Fibroblast of lung (primary cell): ENCODE results near the gene MROH2B. TPM values are rescaled to one million over a fixed set of nuclear protein-coding genes. Genes with fewer than 3 reads are reported as not detected.

ENCODE experiments used
- DNase-seq, 2 donors: peaks; one replicate each; pipeline versions ENCODE4 v3.0.0 to v3.0.0-alpha.2; 2010; ENCODE audit warnings: low read depth in 2 of 2
- H2AFZ ChIP-seq: 2 replicates; pipeline ENCODE4 v1.5.1; 2012; ENCODE audit warnings: low read length, control low read depth, inconsistent platforms
- H3K27ac ChIP-seq: 2 replicates; pipeline ENCODE4 v1.5.1; 2011; ENCODE audit warnings: low read length, control low read depth; ENCODE audit not compliant: insufficient read depth
- H3K27me3 ChIP-seq: 2 replicates; pipeline ENCODE4 v1.5.1; 2011; ENCODE audit warnings: mild to moderate bottlenecking, low read length; ENCODE audit not compliant: control insufficient read depth, insufficient read depth
- H3K36me3 ChIP-seq: 2 replicates; pipeline ENCODE4 v1.5.1; 2011; ENCODE audit warnings: low read length; ENCODE audit not compliant: control insufficient read depth, insufficient read depth
- H3K4me1 ChIP-seq: 2 replicates; pipeline ENCODE4 v1.5.1; 2011; ENCODE audit warnings: low read length; ENCODE audit not compliant: control insufficient read depth, insufficient read depth; ENCODE audit errors: extremely low read depth
- H3K4me2 ChIP-seq: 2 replicates; pipeline ENCODE4 v1.5.1; 2011; ENCODE audit warnings: low read length, control low read depth; ENCODE audit not compliant: insufficient read depth; ENCODE audit errors: extremely low read depth
- H3K4me3 ChIP-seq, 4 experiments: fragments of 200-600 bp in 1 of 4; sonication (generic) in 1 of 4; replicated peaks in 1 of 4; 2 replicates each; pipeline ENCODE4 v1.5.1; 2011 to 2016; ENCODE audit warnings: low read length in 4 of 4, low read depth in 3 of 4, mild to moderate bottlenecking in 3 of 4, control low read depth in 2 of 4, inconsistent platforms in 1 of 4, mixed read lengths in 1 of 4; ENCODE audit not compliant: insufficient read depth in 1 of 4; ENCODE audit errors: control extremely low read depth in 1 of 4
- H3K79me2 ChIP-seq: 2 replicates; pipeline ENCODE4 v1.5.1; 2012; ENCODE audit warnings: mild to moderate bottlenecking, low read length, inconsistent platforms; ENCODE audit not compliant: control insufficient read depth, insufficient read depth
- H3K9ac ChIP-seq: 2 replicates; pipeline ENCODE4 v1.5.1; 2011; ENCODE audit warnings: mild to moderate bottlenecking, low read length, control low read depth; ENCODE audit not compliant: insufficient read depth
- H3K9me3 ChIP-seq: 2 replicates; pipeline ENCODE4 v1.5.1; 2012; ENCODE audit warnings: low read depth, low read length; ENCODE audit not compliant: control insufficient read depth, insufficient read depth
- H4K20me1 ChIP-seq: 2 replicates; pipeline ENCODE4 v1.5.1; 2011; ENCODE audit warnings: low read length; ENCODE audit not compliant: control insufficient read depth, insufficient read depth; ENCODE audit errors: extremely low read depth
- EZH2 ChIP-seq: IDR thresholded peaks from 2 replicates; pipeline ENCODE4 v1.5.1; 2012; ENCODE audit warnings: low read length, control low read depth, mild to moderate bottlenecking; ENCODE audit errors: missing control alignments
- polyA plus RNA-seq, 2 donors: library from polyadenylated mRNA; depleted of rRNA in 1 of 2; stranded (reverse) in 1 of 2; unstranded in 1 of 2; fragments of >200 nt; gene quantifications; 2 replicates each; pipeline ENCODE4 v1.2.1, GENCODE V29; 2011 to 2012; ENCODE audit warnings: missing spikeins in 1 of 2
- total RNA-seq: library from RNA; depleted of rRNA; stranded (reverse); fragments of >200 nt; gene quantifications from 2 replicates; pipeline ENCODE4 v1.2.1, GENCODE V29; 2014
- TF ChIP-seq, protein P1 (sequence below), 2 donors: IDR thresholded peaks in 1 of 2; conservative IDR thresholded peaks in 1 of 2; 1 replicate in 1 of 2; 2 replicates in 1 of 2; pipeline ENCODE4 v1.5.1; 2011 to 2012; ENCODE audit warnings: low read length in 2 of 2, control low read depth in 1 of 2, inconsistent platforms in 1 of 2, low read depth in 1 of 2, mild to moderate bottlenecking in 1 of 2

The MROH2B gene
- total and polyA plus RNA-seq, 2 donors (not counting 1 experiment from before 2014, with no cell fraction given), result not detected

DNA sequence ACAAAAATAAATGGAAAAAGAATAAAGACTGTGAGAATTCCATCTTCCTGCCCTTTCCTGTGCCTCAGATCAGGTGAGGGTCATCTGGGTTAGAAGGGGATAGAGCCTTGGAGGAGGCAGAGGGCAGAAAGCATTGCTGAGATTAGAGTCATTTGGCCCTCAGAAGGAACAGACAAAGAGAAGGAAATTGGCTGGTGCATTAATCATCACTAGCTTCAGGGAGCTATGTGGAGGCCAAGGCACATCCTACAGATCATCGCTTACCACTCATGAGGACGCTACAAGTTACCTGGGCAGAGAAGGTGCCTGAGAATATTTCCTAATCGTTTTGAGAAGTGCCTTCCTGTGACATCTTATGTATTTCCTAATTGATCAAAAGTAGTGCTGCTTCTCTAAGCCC, 87.4 kb downstream of the MROH2B start:
- H4K20me1 ChIP-seq, result no peaks in the 10 kb centered on the region
- H3K9ac ChIP-seq, result no peak overlapping the region
- TF ChIP-seq EZH2, result no peak
- TF ChIP-seq, protein P1, sequence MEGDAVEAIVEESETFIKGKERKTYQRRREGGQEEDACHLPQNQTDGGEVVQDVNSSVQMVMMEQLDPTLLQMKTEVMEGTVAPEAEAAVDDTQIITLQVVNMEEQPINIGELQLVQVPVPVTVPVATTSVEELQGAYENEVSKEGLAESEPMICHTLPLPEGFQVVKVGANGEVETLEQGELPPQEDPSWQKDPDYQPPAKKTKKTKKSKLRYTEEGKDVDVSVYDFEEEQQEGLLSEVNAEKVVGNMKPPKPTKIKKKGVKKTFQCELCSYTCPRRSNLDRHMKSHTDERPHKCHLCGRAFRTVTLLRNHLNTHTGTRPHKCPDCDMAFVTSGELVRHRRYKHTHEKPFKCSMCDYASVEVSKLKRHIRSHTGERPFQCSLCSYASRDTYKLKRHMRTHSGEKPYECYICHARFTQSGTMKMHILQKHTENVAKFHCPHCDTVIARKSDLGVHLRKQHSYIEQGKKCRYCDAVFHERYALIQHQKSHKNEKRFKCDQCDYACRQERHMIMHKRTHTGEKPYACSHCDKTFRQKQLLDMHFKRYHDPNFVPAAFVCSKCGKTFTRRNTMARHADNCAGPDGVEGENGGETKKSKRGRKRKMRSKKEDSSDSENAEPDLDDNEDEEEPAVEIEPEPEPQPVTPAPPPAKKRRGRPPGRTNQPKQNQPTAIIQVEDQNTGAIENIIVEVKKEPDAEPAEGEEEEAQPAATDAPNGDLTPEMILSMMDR (conservative IDR thresholded peaks at IDR 0.05 in 1 of 2, IDR thresholded peaks at IDR 0.05 in 1 of 2; ENCODE audit: low read depth in 1 of 2, low read length in 2 of 2), result no peak
- H2AFZ ChIP-seq, result no peak overlapping the region
- H3K4me1 ChIP-seq, result no peaks in the 10 kb centered on the region
- no peaks in the 10 kb centered on the region for H3K36me3 ChIP-seq
- no peaks in the 10 kb centered on the region for H3K27me3 ChIP-seq
- H3K27ac ChIP-seq, result no peak overlapping the region
- H3K9me3 ChIP-seq, result no peaks in the 10 kb centered on the region
- no peak overlapping the region for H3K4me3 ChIP-seq
- H3K79me2 ChIP-seq, result no peaks in the 10 kb centered on the region
- peak in 1 of 2 donors; percentile 41 for DNase-seq
- H3K4me2 ChIP-seq, result no peak overlapping the region

DNA sequence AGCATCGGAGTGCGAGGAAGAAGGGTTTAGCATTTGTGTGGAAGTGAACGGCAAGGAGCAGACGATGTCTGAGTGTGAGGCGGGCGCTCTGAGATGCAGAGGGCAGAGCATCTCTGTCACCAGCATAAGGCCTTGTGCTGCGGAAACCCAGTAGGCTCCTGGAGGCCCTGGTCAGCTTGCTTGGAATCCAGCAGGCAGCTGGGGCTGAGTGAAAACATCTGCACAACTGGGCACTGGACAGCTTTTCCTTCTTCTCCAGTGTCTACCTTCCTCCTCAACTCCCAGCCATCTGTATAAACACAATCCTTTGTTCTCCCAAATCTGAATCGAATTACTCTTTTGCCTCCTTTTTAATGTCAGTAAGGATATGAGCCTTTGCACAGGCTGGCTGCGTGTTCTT, 89.7 kb downstream of the MROH2B start:
- no peak overlapping the region for H3K4me2 ChIP-seq
- no peaks in the 10 kb centered on the region for H3K79me2 ChIP-seq
- H3K9me3 ChIP-seq, result no peaks in the 10 kb centered on the region
- no peak overlapping the region for H3K9ac ChIP-seq
- H4K20me1 ChIP-seq, result no peaks in the 10 kb centered on the region
- H3K4me3 ChIP-seq, result no peak overlapping the region
- H3K27me3 ChIP-seq, result no peaks in the 10 kb centered on the region
- H3K36me3 ChIP-seq, result no peaks in the 10 kb centered on the region
- H2AFZ ChIP-seq, result no peak overlapping the region
- H3K27ac ChIP-seq, result no peak overlapping the region
- DNase-seq, result peak in 1 of 2 donors; percentile 45
- TF ChIP-seq, protein P1 (conservative IDR thresholded peaks at IDR 0.05 in 1 of 2, IDR thresholded peaks at IDR 0.05 in 1 of 2; ENCODE audit: low read depth in 1 of 2, low read length in 2 of 2), result no peak
- no peak for TF ChIP-seq EZH2
- no peaks in the 10 kb centered on the region for H3K4me1 ChIP-seq

DNA sequence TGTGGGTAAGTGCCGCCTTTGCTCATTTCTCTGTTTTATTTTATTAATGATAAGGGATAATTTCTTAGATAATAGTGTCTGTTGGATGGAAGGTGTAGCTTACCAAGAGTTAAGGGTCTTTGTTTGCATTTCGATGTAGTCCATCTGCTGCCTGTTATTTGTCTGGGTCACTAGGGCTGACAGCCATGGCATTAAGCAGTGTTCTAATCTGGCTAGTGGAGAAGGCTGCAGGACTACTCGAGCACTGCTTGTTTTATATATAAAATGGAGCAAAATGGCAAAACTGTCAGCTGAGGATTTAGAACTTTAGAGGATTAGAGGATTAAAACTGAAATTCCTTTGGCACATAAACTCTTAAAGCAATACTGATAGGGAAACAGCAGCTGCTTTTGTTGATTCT, 94.3 kb downstream of the MROH2B start:
- TF ChIP-seq, protein P1 (conservative IDR thresholded peaks at IDR 0.05 in 1 of 2, IDR thresholded peaks at IDR 0.05 in 1 of 2; ENCODE audit: low read depth in 1 of 2, low read length in 2 of 2), result no peak
- TF ChIP-seq EZH2, result no peak

More for the DNA sequence above, 94.3 kb downstream of the MROH2B start:
- Histone ChIP-seq H3K79me2 (no peaks in the 10 kb centered on the region), H3K4me1 (no peaks in the 10 kb centered on the region), H3K27me3 (no peaks in the 10 kb centered on the region), H3K36me3 (no peaks in the 10 kb centered on the region), H3K27ac (no peak overlapping the region), H4K20me1 (no peaks in the 10 kb centered on the region), H3K4me3 (no peak overlapping the region), H3K4me2 (no peak overlapping the region), H3K9ac (no peak overlapping the region), H2AFZ (no peak overlapping the region), H3K9me3 (no peaks in the 10 kb centered on the region)
- no peak for DNase-seq
